ENCODE measurements around the gene NEURL2. TPM values are rescaled to one million over a fixed set of nuclear protein-coding genes. Genes with fewer than 3 reads are reported as not detected.
A peak's percentile ranks its signal among the peaks of the same experiment; 100 is the strongest.

Gene NEURL2
- total RNA-seq, 4 donors from 2014 or later: 14.7 to 30.4 (median 18.1) TPM

GRCh38 chr20:45867136-45867818, 23.7 kb downstream of the NEURL2 start:
- TF ChIP-seq POLR2AphosphoS5 (IDR thresholded peaks at IDR 0.05): no peak
- DNase-seq: no peak
- Histone ChIP-seq H3K4me3 (no peak overlapping the region), H3K4me1 (peaks cover 0 to 43% (median 10%) of the 10 kb centered on the region in 4 donors), H3K27me3 (no peaks in the 10 kb centered on the region), H3K36me3 (no peaks in the 10 kb centered on the region), H3K9me3 (no peaks in the 10 kb centered on the region), H3K27ac (peak overlapping the region; percentile 58 to 66 (median 61))
- in situ Hi-C loops (cut with MboI; ENCODE audit: low pct_ligation_motif_present in 1 of 4, low pct_unique_long_range_greater_than_20kb in 1 of 4, low sequenced_read_pairs in 3 of 4): no loop called here
- WGBS, 2 donors (ENCODE audit: low coverage in 1 of 2): 40 to 47% methylated on average over 3 to 6 of the region's 6 CpGs
- intact Hi-C loops (cut with DNase I; ENCODE audit: low total_unique reads): no loop called here

GRCh38 chr20:45866454-45866853, 24.6 kb downstream of the NEURL2 start:
- 95 to 97% methylated on average over 5 of the region's 5 CpGs for WGBS, 2 donors (ENCODE audit: low coverage in 1 of 2)
- intact Hi-C loops (cut with DNase I; ENCODE audit: low total_unique reads) (no loop called here), in situ Hi-C loops (cut with MboI; ENCODE audit: low pct_ligation_motif_present in 1 of 4, low pct_unique_long_range_greater_than_20kb in 1 of 4, low sequenced_read_pairs in 3 of 4) (no loop called here)
- peaks cover 0 to 52% (median 13%) of the 10 kb centered on the region in 4 donors for H3K4me1 ChIP-seq
- no peaks in the 10 kb centered on the region for H3K36me3 ChIP-seq
- no peaks in the 10 kb centered on the region for H3K9me3 ChIP-seq
- DNase-seq: no peak
- H3K27ac ChIP-seq: peak overlapping the region; percentile 28 to 61 (median 60)
- no peak for TF ChIP-seq CTCF (IDR thresholded peaks at IDR 0.05)
- no peak for TF ChIP-seq POLR2A (IDR thresholded peaks at IDR 0.05)
- no peak for TF ChIP-seq EP300 (IDR thresholded peaks at IDR 0.05; ENCODE audit: low read depth)
- TF ChIP-seq POLR2AphosphoS5 (IDR thresholded peaks at IDR 0.05): no peak
- no peaks in the 10 kb centered on the region for H3K27me3 ChIP-seq
- H3K4me3 ChIP-seq: no peak overlapping the region

- intact Hi-C loops (cut with DNase I; ENCODE audit: low total_unique reads): no loop called here
- WGBS, 2 donors (ENCODE audit: low coverage in 1 of 2): 84 to 88% methylated on average over 4 to 7 of the region's 7 CpGs
- no peaks in the 10 kb centered on the region for H3K36me3 ChIP-seq
- peaks cover 0 to 67% (median 21%) of the 10 kb centered on the region in 4 donors for H3K4me1 ChIP-seq
- DNase-seq: no peak
- no peaks in the 10 kb centered on the region for H3K9me3 ChIP-seq
- H3K27ac ChIP-seq: peak overlapping the region in 2 of 4 donors; percentile 5 to 53
- no peaks in the 10 kb centered on the region for H3K27me3 ChIP-seq
- in situ Hi-C loops (cut with MboI; ENCODE audit: low pct_ligation_motif_present in 1 of 4, low pct_unique_long_range_greater_than_20kb in 1 of 4, low sequenced_read_pairs in 3 of 4): no loop called here
- no peak overlapping the region for H3K4me3 ChIP-seq
- TF ChIP-seq POLR2AphosphoS5 (IDR thresholded peaks at IDR 0.05) (no peak), POLR2A (IDR thresholded peaks at IDR 0.05) (no peak), EP300 (IDR thresholded peaks at IDR 0.05; ENCODE audit: low read depth) (no peak), CTCF (IDR thresholded peaks at IDR 0.05) (no peak)
Measured at GRCh38 chr20:45863543-45864470, 27.2 kb downstream of the NEURL2 start.

GRCh38 chr20:45861221-45862075, 29.6 kb downstream of the NEURL2 start:
- peaks cover 0 to 64% (median 30%) of the 10 kb centered on the region in 4 donors for H3K4me1 ChIP-seq
- intact Hi-C loops (cut with DNase I; ENCODE audit: low total_unique reads): no loop called here
- peak overlapping the region; percentile 52 to 63 (median 58) for H3K27ac ChIP-seq

More at GRCh38 chr20:45861221-45862075, 29.6 kb downstream of the NEURL2 start:
- Histone ChIP-seq H3K4me3 (no peak overlapping the region), H3K36me3 (no peaks in the 10 kb centered on the region), H3K27me3 (no peaks in the 10 kb centered on the region), H3K9me3 (no peaks in the 10 kb centered on the region)
- no peak for DNase-seq
- in situ Hi-C loops (cut with MboI; ENCODE audit: low pct_ligation_motif_present in 1 of 4, low pct_unique_long_range_greater_than_20kb in 1 of 4, low sequenced_read_pairs in 3 of 4): no loop called here
- TF ChIP-seq EP300 (IDR thresholded peaks at IDR 0.05; ENCODE audit: low read depth) (no peak), CTCF (IDR thresholded peaks at IDR 0.05) (no peak), POLR2A (IDR thresholded peaks at IDR 0.05) (no peak), POLR2AphosphoS5 (IDR thresholded peaks at IDR 0.05) (no peak)
- WGBS, 2 donors (ENCODE audit: low coverage in 1 of 2): 69 to 83% methylated on average over 6 to 7 of the region's 7 CpGs
